ENCODE results near the gene PGAM1. TPM values are rescaled to one million over a fixed set of nuclear protein-coding genes. Genes with fewer than 3 reads are reported as not detected.

PGAM1 gene
- total and polyA plus RNA-seq, 2 of the 4 experiments (the other 2 are of a cell fraction), result 686 to 841 TPM

DNA sequence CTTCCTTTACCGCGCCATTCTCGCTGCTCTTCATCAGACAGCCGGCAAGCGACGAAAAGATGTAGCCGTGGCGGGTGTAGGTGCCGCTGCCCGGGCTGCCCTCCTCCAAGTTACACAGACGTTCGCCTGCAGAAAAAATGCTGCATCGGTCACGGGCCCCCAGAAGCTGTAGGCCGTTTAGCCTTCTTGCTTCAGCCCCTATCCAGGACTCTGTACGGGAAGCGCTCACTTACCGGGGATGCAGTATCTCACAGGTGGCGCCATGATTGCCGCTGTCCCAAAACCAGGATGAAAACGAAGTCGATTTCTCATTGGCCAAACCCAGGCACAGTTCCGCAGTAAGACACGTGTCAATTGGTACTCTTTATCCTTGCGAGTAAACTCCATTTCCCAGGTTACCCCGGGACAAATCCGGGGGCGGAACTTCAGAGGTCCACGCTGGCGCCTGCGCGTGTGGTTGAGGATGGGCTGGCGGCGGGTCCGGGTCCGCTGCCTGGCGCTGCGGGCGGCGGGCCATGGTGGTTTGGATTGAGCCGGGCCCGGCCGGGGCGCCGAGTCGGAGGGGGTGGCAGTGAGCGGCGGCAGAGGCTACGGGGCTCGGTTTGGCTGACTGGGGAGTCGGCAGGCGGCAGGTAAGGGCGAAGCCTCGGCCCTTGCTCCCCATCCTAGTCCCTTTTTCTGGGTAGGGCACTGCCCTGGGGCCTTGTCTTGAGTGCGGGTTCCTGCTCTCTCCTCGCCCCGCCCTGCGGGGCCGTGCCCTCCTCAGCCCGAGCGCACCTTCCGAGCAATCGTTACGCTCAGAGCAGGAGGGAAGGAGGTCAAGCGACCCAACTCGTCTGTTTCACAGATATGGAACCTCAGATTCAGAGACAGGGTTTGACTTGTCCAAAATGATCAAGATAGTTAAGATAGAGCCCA, 20.0 kb downstream of the PGAM1 start, which contains the start of the genes EXOSC1 and ZDHHC16:
TSS of gene EXOSC1 (minus strand) at position 285 of the 918 bp plus-strand sequence. CDS start at position 264, 21 bp downstream.
TSS of gene ZDHHC16 (plus strand) at position 454 of the 918 bp plus-strand sequence. CDS start 5,501 bp downstream, outside the sequence.
- TSS peak; percentile 50 for BruUV-seq (replicated peaks)
- peaks cover 40 to 64% of the 10 kb centered on the region in 2 experiments for H3K79me1 ChIP-seq (ENCODE audit: low read depth in 1 of 2, low read length in 2 of 2)
- peak within 1 kb of the TSS; percentile 90 for H3K4ac ChIP-seq (ENCODE audit: low read depth, low read length)
- no peaks in the 10 kb centered on the region for H3K9me3 ChIP-seq (ENCODE audit: control insufficient read depth, insufficient read depth, low read length)
- DNase-seq (peak; percentile 97), ATAC-seq (ENCODE audit: low read depth) (peak; percentile 96)
- peak within 1 kb of the TSS; percentile 72 for H3K27ac ChIP-seq (ENCODE audit: insufficient read depth, low read length)
- dilution Hi-C loops (cut with HindIII; ENCODE audit: low sequenced_read_pairs, unreplicated experiment), result no loop called here
- peak within 1 kb of the TSS; percentile 56 for H2BK5ac ChIP-seq (ENCODE audit: low read depth, low read length, poor library complexity, severe bottlenecking)
- H3K18ac ChIP-seq (ENCODE audit: low read depth, low read length), result no peak within 1 kb of the TSS; the same call in 1 of the 2 replicates
- H2AK9ac ChIP-seq (replicated peaks; ENCODE audit: low read depth, low read length, poor library complexity), result peak within 1 kb of the TSS; percentile 91
- no peak for TF ChIP-seq RCOR1 (IDR thresholded peaks at IDR 0.05; ENCODE audit: insufficient replicate concordance, low read length)
- TF ChIP-seq, protein P1, sequence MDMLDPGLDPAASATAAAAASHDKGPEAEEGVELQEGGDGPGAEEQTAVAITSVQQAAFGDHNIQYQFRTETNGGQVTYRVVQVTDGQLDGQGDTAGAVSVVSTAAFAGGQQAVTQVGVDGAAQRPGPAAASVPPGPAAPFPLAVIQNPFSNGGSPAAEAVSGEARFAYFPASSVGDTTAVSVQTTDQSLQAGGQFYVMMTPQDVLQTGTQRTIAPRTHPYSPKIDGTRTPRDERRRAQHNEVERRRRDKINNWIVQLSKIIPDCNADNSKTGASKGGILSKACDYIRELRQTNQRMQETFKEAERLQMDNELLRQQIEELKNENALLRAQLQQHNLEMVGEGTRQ (IDR thresholded peaks at IDR 0.05; ENCODE audit: low read depth, low read length), result peak; percentile 85
- TF ChIP-seq, protein P2, sequence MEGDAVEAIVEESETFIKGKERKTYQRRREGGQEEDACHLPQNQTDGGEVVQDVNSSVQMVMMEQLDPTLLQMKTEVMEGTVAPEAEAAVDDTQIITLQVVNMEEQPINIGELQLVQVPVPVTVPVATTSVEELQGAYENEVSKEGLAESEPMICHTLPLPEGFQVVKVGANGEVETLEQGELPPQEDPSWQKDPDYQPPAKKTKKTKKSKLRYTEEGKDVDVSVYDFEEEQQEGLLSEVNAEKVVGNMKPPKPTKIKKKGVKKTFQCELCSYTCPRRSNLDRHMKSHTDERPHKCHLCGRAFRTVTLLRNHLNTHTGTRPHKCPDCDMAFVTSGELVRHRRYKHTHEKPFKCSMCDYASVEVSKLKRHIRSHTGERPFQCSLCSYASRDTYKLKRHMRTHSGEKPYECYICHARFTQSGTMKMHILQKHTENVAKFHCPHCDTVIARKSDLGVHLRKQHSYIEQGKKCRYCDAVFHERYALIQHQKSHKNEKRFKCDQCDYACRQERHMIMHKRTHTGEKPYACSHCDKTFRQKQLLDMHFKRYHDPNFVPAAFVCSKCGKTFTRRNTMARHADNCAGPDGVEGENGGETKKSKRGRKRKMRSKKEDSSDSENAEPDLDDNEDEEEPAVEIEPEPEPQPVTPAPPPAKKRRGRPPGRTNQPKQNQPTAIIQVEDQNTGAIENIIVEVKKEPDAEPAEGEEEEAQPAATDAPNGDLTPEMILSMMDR (conservative IDR thresholded peaks at IDR 0.05; ENCODE audit: low read depth, low read length), result peak; percentile 20; the same call in 1 of the 2 replicates
- TF ChIP-seq POLR2A (IDR thresholded peaks at IDR 0.05; ENCODE audit: low read depth, low read length), result peak; percentile 74
- TF ChIP-seq CHD1 (IDR thresholded peaks at IDR 0.05; ENCODE audit: low read depth, low read length), result no peak
- peak; percentile 9; the same call in 1 of the 2 replicates for TF ChIP-seq FOS (IDR thresholded peaks at IDR 0.05; ENCODE audit: low read depth, low read length)
- no peak for TF ChIP-seq SMC3 (IDR thresholded peaks at IDR 0.05; ENCODE audit: low read depth, low read length)
- peak; percentile 13; the same call in 1 of the 2 replicates for TF ChIP-seq RAD21 (IDR thresholded peaks at IDR 0.05; ENCODE audit: low read length)
- peak; percentile 87 for TF ChIP-seq MXI1 (IDR thresholded peaks at IDR 0.05; ENCODE audit: borderline replicate concordance, low read depth, low read length)
- TF ChIP-seq MAFK (IDR thresholded peaks at IDR 0.05; ENCODE audit: low read depth, low read length), result no peak
- peak; percentile 43; the same call in 1 of the 2 replicates for TF ChIP-seq MAZ (IDR thresholded peaks at IDR 0.05; ENCODE audit: borderline replicate concordance, low read depth, low read length)
- TF ChIP-seq CEBPB (IDR thresholded peaks at IDR 0.05; ENCODE audit: low read depth, low read length), result 0 out of 2 replicates have a peak, but pooled peaks have one; percentile 6
- H3K56ac ChIP-seq (ENCODE audit: extremely low read depth, insufficient read depth, low read length), result peak within 1 kb of the TSS; percentile 72
- H3K14ac ChIP-seq (replicated peaks; ENCODE audit: low read depth, low read length), result peak within 1 kb of the TSS; percentile 94
- H3K4me1 ChIP-seq (ENCODE audit: control insufficient read depth, insufficient read depth, low read length), result peaks cover 5% of the 10 kb centered on the region; the same call in 1 of the 2 replicates
- H3K27me3 ChIP-seq (ENCODE audit: control insufficient read depth, insufficient read depth, low read length), result no peaks in the 10 kb centered on the region
- peaks cover 19% of the 10 kb centered on the region; the same call in 1 of the 2 replicates for H4K20me1 ChIP-seq (ENCODE audit: insufficient read depth, low read length)
- peak within 1 kb of the TSS; percentile 77 for H2AK5ac ChIP-seq (ENCODE audit: low read depth, low read length)
- H4K91ac ChIP-seq (ENCODE audit: insufficient read depth, low read depth, low read length), result peak within 1 kb of the TSS; percentile 57
- peak within 1 kb of the TSS; percentile 99 for H3K4me2 ChIP-seq (ENCODE audit: low read depth, low read length)
- CTCF ChIA-PET, result no interaction called here
- peak within 1 kb of the TSS; percentile 97 for H2AFZ ChIP-seq (replicated peaks; ENCODE audit: low read length, poor library complexity)
- peak within 1 kb of the TSS; percentile 24 for H4K5ac ChIP-seq (ENCODE audit: low read depth, low read length)
- peak within 1 kb of the TSS; percentile 84 for H3K4me3 ChIP-seq (ENCODE audit: insufficient read depth, low read depth, low read length)
- H4K8ac ChIP-seq (ENCODE audit: low read depth in 2 of 2, low read length in 2 of 2), result peak within 1 kb of the TSS; percentile 82 to 89
- H3K9me1 ChIP-seq (ENCODE audit: insufficient read depth, low read length), result peaks cover 12% of the 10 kb centered on the region
- H3K36me3 ChIP-seq (ENCODE audit: control insufficient read depth, insufficient read depth, low read length), result peaks cover 10% of the 10 kb centered on the region; the same call in 1 of the 2 replicates
- WGBS, 2 experiments (ENCODE audit: extremely low coverage in 2 of 2, insufficient read length in 1 of 2), result 3% methylated on average over 28 of the region's 66 CpGs; no CpG with 5 or more reads in 1 of the 2 experiments
- peak within 1 kb of the TSS; percentile 20; the same call in 1 of the 3 replicates for H2BK15ac ChIP-seq (ENCODE audit: low read depth, low read length)
- in situ Hi-C loops (cut with MboI; ENCODE audit: low sequenced_read_pairs), result no loop called here
- no peak within 1 kb of the TSS for H2BK20ac ChIP-seq (ENCODE audit: low read depth, low read length)
- H3K23ac ChIP-seq (ENCODE audit: low read depth, low read length), result peak within 1 kb of the TSS; percentile 96
- intact Hi-C loops (cut with micrococcal nuclease), result loop anchor here (2.0 kb wide), 2 partner anchors 19 to 39 kb away; partner anchors contain the start of gene PGAM1
- POLR2A ChIA-PET (ENCODE audit: unreplicated experiment), result no interaction called here
- peak within 1 kb of the TSS; percentile 18; the same call in 1 of the 2 replicates for H2BK120ac ChIP-seq (ENCODE audit: low read depth, low read length)
- peak within 1 kb of the TSS; percentile 93 for H3K9ac ChIP-seq (ENCODE audit: low read depth, low read length)
